ENCODE data around the gene NOC4L.
A peak's percentile ranks its signal among the peaks of the same experiment; 100 is the strongest.
"Not testable (repeated sequence)": the region's sequence is repeated elsewhere in the genome, so short reads cannot be mapped to it uniquely, and the experiment has no call there.

Gene NOC4L

GRCh38 chr12:132131229-132131628, 13.0 kb upstream of the NOC4L start:
- DNase-seq (ENCODE audit: low spot score) = no peak
- H3K4me3 Mint-ChIP-seq = no peak overlapping the region
- H3K27me3 Mint-ChIP-seq (ENCODE audit: low read depth) = no peaks in the 10 kb centered on the region
- peaks cover 28% of the 10 kb centered on the region for H3K36me3 Mint-ChIP-seq (ENCODE audit: low read depth)
- no peak overlapping the region for H3K27ac Mint-ChIP-seq
- H3K4me1 Mint-ChIP-seq (ENCODE audit: low read depth) = no peaks in the 10 kb centered on the region
- peaks cover 6% of the 10 kb centered on the region for H3K9me3 Mint-ChIP-seq

GRCh38 chr12:132131952-132132351, 12.3 kb upstream of the NOC4L start:
- H3K4me3 Mint-ChIP-seq = no peak overlapping the region
- H3K4me1 Mint-ChIP-seq (ENCODE audit: low read depth) = no peaks in the 10 kb centered on the region
- no peak overlapping the region for H3K27ac Mint-ChIP-seq
- no peak for DNase-seq (ENCODE audit: low spot score)
- peaks cover 6% of the 10 kb centered on the region for H3K9me3 Mint-ChIP-seq
- H3K27me3 Mint-ChIP-seq (ENCODE audit: low read depth) = no peaks in the 10 kb centered on the region
- peaks cover 24% of the 10 kb centered on the region for H3K36me3 Mint-ChIP-seq (ENCODE audit: low read depth)

GRCh38 chr12:132132609-132133430, 11.4 kb upstream of the NOC4L start:
- no peak for DNase-seq (ENCODE audit: low spot score)
- Mint-ChIP-seq H3K36me3 (ENCODE audit: low read depth) (peaks cover 23% of the 10 kb centered on the region), H3K4me1 (ENCODE audit: low read depth) (no peaks in the 10 kb centered on the region), H3K9me3 (peaks cover 5% of the 10 kb centered on the region), H3K4me3 (no peak overlapping the region), H3K27ac (no peak overlapping the region), H3K27me3 (ENCODE audit: low read depth) (no peaks in the 10 kb centered on the region)

- Mint-ChIP-seq H3K4me1 (ENCODE audit: low read depth) (no peaks in the 10 kb centered on the region), H3K27ac (no peak overlapping the region), H3K9me3 (no peaks in the 10 kb centered on the region), H3K4me3 (no peak overlapping the region), H3K36me3 (ENCODE audit: low read depth) (peaks cover 16% of the 10 kb centered on the region), H3K27me3 (ENCODE audit: low read depth) (no peaks in the 10 kb centered on the region)
- DNase-seq (ENCODE audit: low spot score) = no peak
Observed at GRCh38 chr12:132133952-132134652, 10.2 kb upstream of the NOC4L start.

- not testable (repeated sequence) for H3K27me3 Mint-ChIP-seq (ENCODE audit: low read depth); H3K27ac Mint-ChIP-seq; H3K4me3 Mint-ChIP-seq; H3K4me1 Mint-ChIP-seq (ENCODE audit: low read depth); H3K9me3 Mint-ChIP-seq; DNase-seq (ENCODE audit: low spot score)
- H3K36me3 Mint-ChIP-seq (ENCODE audit: low read depth) = peaks cover 19% of the 10 kb centered on the region
Observed at GRCh38 chr12:132134653-132135183, 9.5 kb upstream of the NOC4L start.

GRCh38 chr12:132136226-132136625, 8.0 kb upstream of the NOC4L start:
- DNase-seq (ENCODE audit: low spot score); H3K4me3 Mint-ChIP-seq; H3K27me3 Mint-ChIP-seq (ENCODE audit: low read depth); H3K9me3 Mint-ChIP-seq; H3K4me1 Mint-ChIP-seq (ENCODE audit: low read depth): not testable (repeated sequence)
- H3K27ac Mint-ChIP-seq = peak overlapping the region; percentile 35
- H3K36me3 Mint-ChIP-seq (ENCODE audit: low read depth) = peaks cover 20% of the 10 kb centered on the region

- Mint-ChIP-seq H3K4me1 (ENCODE audit: low read depth) (peaks cover 2% of the 10 kb centered on the region), H3K9me3 (no peaks in the 10 kb centered on the region), H3K36me3 (ENCODE audit: low read depth) (peaks cover 20% of the 10 kb centered on the region), H3K4me3 (no peak overlapping the region), H3K27me3 (ENCODE audit: low read depth) (no peaks in the 10 kb centered on the region), H3K27ac (no peak overlapping the region)
- no peak for DNase-seq (ENCODE audit: low spot score)
Observed at GRCh38 chr12:132137483-132138125, 6.7 kb upstream of the NOC4L start.

- no peak for DNase-seq (ENCODE audit: low spot score)
- H3K4me1 Mint-ChIP-seq (ENCODE audit: low read depth) = peaks cover 6% of the 10 kb centered on the region
- no peaks in the 10 kb centered on the region for H3K9me3 Mint-ChIP-seq
- no peak overlapping the region for H3K4me3 Mint-ChIP-seq
- no peaks in the 10 kb centered on the region for H3K27me3 Mint-ChIP-seq (ENCODE audit: low read depth)
- H3K36me3 Mint-ChIP-seq (ENCODE audit: low read depth) = peaks cover 23% of the 10 kb centered on the region
- peak overlapping the region; percentile 31 for H3K27ac Mint-ChIP-seq
Observed at GRCh38 chr12:132138941-132139871, 5.1 kb upstream of the NOC4L start.

- Mint-ChIP-seq H3K4me3 (no peak overlapping the region), H3K9me3 (no peaks in the 10 kb centered on the region), H3K36me3 (ENCODE audit: low read depth) (peaks cover 23% of the 10 kb centered on the region), H3K27ac (no peak overlapping the region), H3K27me3 (ENCODE audit: low read depth) (no peaks in the 10 kb centered on the region), H3K4me1 (ENCODE audit: low read depth) (peaks cover 6% of the 10 kb centered on the region)
- DNase-seq (ENCODE audit: low spot score) = no peak
Observed at GRCh38 chr12:132139912-132140311, 4.3 kb upstream of the NOC4L start.

- H3K4me3 Mint-ChIP-seq = no peak overlapping the region
- peaks cover 23% of the 10 kb centered on the region for H3K36me3 Mint-ChIP-seq (ENCODE audit: low read depth)
- peak overlapping the region; percentile 70 for H3K27ac Mint-ChIP-seq
- DNase-seq (ENCODE audit: low spot score) = no peak
- peaks cover 8% of the 10 kb centered on the region for H3K4me1 Mint-ChIP-seq (ENCODE audit: low read depth)
- no peaks in the 10 kb centered on the region for H3K27me3 Mint-ChIP-seq (ENCODE audit: low read depth)
- no peaks in the 10 kb centered on the region for H3K9me3 Mint-ChIP-seq
Observed at GRCh38 chr12:132140501-132140900, 3.8 kb upstream of the NOC4L start.

- Mint-ChIP-seq H3K27me3 (ENCODE audit: low read depth) (no peaks in the 10 kb centered on the region), H3K4me3 (no peak overlapping the region), H3K27ac (no peak overlapping the region), H3K4me1 (ENCODE audit: low read depth) (peaks cover 13% of the 10 kb centered on the region), H3K9me3 (no peaks in the 10 kb centered on the region), H3K36me3 (ENCODE audit: low read depth) (peaks cover 23% of the 10 kb centered on the region)
- no peak for DNase-seq (ENCODE audit: low spot score)
Observed at GRCh38 chr12:132140918-132141841, 3.1 kb upstream of the NOC4L start.

GRCh38 chr12:132141976-132142678, 2.1 kb upstream of the NOC4L start:
- H3K27me3 Mint-ChIP-seq (ENCODE audit: low read depth) = no peaks in the 10 kb centered on the region

More at GRCh38 chr12:132141976-132142678, 2.1 kb upstream of the NOC4L start:
- Mint-ChIP-seq H3K4me3 (peak overlapping the region; percentile 91), H3K27ac (peak overlapping the region; percentile 90), H3K36me3 (ENCODE audit: low read depth) (peaks cover 19% of the 10 kb centered on the region), H3K4me1 (ENCODE audit: low read depth) (peaks cover 19% of the 10 kb centered on the region), H3K9me3 (no peaks in the 10 kb centered on the region)
- no peak for DNase-seq (ENCODE audit: low spot score)

Data from T-helper 2 cell treated with Interferon-gamma antibody and Interleukin-4, amounts not matched to agents 5 μg/mL and 100 μg/mL, for 36 hours (primary cell).